Left renal pelvis (tissue), 4 donors: ENCODE data around the gene CDK11B. TPM values are rescaled to one million over a fixed set of nuclear protein-coding genes. Genes with fewer than 3 reads are reported as not detected.
"Not testable (repeated sequence)": the region's sequence is repeated elsewhere in the genome, so short reads cannot be mapped to it uniquely, and the experiment has no call there.

Experiments
- DNase-seq, 4 donors: peaks; one replicate each; pipeline ENCODE4 v3.0.0-alpha.2; 2013; ENCODE audit warnings: low read depth in 4 of 4, low spot score in 3 of 4
- polyA plus RNA-seq, 4 donors: library from polyadenylated mRNA; unstranded; fragments of 120-200 nt; gene quantifications; one replicate each; pipeline ENCODE4 v1.2.1, GENCODE V29; 2013; ENCODE audit not compliant: insufficient read length in 4 of 4

CDK11B gene
- polyA plus RNA-seq, result 10 to 100 TPM; 30.1 to 43.8 (median 39.9) TPM

DNA sequence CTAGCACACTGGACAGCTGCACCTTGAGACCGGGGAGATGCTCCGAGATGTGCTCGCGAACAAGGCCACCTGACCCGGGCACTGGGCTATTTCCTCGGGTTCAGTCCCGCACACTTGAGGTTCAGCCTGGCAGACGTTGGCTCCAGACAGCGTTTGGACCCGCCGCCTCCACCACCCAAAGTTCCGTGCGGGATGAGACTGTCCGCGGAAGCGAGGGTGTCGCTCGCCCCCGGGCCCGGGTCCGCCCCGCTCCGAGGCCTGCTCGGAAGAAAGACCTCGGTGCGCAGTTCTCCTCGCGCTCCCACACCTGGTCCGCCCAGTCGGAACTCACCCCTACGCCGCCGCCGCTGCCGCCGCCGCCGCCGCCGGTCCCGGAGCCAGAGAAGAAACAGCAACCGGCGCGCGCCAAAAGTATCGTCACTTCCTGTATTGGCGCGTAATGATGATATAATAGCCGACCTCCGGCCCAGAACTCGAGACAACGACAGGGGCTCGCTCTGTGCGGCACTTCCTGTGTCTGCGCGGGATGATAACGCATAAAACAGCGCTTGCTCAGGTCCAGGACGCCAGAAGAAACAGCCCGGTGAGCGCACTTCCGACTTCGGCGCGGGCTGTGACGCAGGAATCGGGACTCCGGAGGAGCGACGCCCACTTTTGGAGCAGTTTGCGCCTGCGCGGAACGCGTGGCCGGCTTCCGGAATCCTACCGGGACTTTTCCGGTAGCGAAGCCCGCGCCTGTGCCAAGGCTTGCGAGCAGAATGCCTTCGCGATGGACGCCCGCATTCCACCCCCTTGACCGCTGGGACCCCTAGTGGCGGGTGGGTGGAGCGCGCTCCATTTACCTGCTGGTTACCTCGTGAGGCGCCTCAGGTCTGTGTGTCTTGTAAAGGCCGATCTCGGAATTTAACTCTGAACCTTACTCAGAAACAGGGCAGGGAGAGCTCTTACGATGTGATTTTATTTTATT is at the start of gene CDK11B:
Gene CDK11B, minus strand, starts transcription at position 422 of the 967 bp plus-strand sequence. CDS start 1,519 bp downstream, outside the sequence.
- peak; percentile 89 to 95 (median 90) for DNase-seq

DNA sequence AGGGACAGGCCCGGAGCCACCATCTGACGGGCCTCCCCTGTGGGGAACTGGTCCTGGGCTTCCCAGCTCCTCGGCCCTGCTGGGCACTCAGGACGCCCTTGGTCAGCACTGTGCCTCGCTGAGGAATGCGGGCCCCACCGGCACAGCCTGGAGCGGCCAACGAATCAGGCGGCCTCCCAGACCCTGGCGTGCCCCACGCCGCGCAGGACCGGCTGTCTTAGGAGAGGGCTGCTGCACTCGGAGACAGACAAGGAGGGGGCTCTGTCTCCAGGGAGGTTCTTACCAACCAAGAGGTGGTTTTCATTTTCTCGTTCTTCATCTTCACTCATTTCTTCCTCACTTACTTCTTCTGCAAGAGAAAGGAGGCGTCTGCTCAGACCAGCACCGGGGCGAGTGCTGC is 49.1 kb upstream of the CDK11B start:
- not testable (repeated sequence) for DNase-seq

DNA sequence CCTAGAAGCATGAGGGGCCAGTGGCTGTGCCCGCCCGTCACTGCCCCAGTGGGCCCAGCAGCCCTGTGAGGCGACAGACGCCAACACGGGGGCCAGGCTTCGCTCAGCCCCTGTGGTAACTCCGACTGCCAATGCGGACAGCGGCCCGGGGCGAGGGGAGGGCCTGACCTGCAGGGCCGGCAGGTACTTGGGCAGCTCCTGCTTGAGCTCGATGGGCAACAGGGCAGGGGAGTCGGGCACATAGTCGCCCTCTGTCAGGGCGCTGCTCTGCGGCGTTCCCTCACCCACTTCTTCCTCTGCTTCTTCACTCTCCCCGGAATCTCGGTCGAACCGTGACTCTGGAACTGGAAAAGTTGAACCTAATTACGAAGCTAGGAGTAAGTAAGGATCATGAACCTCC is 48.4 kb upstream of the CDK11B start:
- not testable (repeated sequence) for DNase-seq

DNA sequence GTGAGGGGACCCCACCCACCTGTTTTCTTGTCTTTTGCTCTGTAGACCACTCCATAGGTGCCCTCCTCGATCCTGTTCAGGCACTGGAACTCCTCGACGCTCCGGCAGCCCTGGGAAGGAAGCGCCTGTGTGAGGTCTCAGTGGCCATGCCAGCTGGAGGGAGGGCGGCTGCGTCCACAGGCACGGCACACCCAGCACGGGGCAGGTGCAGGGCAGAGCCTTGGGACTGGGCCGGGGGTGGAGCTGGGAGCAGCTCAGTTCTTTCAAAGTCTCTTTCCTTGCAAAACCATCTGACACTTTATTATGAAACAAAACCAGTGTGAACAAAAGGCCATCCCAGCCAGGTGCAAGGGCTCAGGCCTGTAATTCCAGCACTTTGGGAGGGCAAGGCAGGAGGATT is 46.8 kb upstream of the CDK11B start:
- not testable (repeated sequence) for DNase-seq

DNA sequence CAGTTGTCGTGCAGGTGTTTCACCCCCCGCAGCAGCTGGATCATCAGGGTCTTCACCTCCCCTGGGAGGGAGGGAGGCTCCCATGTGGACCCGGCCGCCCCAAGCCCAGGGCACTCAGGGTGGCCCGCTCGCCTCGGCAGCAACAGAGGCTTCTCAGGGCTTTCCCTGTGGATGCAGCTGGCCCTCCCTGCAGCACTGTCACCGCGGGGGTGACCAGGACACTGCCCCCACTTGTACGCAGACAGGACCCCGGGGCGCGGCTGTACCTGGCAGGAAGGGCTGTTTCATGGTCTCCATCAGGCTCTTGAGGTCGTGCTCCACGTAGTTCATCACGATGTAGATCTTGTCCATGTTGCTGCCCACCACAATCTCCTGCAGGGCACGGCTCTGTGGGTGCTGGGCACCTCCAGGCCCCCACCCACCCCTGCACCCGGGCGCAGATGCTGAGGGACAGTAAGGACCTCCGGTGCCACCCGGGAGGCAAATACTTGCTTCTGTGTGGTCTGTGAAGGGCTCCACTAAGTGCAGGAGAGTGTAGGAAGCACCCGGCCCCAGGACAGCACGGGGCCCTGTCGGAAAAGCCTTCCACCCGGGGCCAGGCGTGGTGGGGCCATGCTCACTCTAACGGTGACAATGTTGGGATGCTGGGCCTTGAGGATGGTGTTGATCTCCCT is 45.6 kb upstream of the CDK11B start:
- not testable (repeated sequence) for DNase-seq

DNA sequence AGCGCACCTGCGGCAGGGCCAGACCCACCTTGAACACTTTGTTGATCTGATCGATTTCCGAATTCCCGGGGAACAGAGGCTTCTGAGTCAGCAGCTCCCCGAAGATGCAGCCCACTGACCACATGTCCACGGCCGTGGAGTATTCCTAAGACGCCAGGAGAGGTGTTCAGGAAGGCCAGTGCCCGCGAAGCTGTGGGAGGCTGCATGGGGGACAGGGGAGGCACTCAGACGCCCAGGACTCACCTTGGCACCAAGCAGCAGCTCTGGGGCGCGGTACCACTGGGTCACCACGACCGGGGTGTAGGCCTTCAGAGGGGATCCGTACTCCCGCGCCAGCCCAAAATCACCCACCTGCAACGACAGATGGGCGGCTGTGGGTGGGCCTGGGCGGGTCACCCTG is 45.0 kb upstream of the CDK11B start:
- no peak for DNase-seq

DNA sequence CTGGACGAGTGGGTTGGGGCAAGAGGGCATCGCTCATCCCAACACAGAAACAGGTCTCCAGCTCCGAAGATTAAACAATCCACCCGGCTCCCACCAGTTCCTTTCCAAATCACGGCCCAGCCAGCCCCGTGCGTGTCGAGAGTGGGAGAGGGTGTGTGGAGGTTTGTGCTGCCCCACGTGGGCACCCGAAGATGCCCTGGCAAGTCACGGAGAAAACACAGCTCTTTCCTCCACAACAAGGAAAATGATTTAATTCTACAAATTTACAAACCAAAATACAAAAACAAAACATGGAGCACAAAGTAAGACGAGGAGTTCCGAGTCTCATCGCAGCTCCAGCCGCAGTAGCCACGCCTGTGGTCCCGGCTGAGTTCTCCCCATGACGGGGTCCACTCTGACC is 43.7 kb upstream of the CDK11B start:
- DNase-seq, result not testable (repeated sequence)

DNA sequence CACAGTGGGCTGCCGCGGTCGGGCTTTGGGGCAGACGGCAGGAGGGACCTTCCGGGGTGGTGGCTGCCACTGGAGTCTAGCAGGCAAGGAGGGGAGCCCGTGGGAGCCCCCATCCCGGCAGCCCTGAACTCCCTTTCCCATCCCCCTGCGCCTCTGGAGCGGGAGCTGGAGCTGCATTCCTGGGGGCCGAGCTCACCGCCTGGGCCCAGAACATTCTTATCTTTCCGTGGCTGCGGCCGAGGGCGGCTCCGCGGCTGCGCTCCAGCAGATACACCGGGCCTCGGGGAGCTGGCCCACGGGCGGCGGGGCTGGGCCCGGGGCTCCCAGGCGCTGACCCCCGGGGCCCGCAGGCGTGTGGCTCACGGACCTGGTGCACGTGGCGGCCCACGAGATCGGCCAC is 41.8 kb upstream of the CDK11B start:
- DNase-seq, result not testable (repeated sequence)

DNA sequence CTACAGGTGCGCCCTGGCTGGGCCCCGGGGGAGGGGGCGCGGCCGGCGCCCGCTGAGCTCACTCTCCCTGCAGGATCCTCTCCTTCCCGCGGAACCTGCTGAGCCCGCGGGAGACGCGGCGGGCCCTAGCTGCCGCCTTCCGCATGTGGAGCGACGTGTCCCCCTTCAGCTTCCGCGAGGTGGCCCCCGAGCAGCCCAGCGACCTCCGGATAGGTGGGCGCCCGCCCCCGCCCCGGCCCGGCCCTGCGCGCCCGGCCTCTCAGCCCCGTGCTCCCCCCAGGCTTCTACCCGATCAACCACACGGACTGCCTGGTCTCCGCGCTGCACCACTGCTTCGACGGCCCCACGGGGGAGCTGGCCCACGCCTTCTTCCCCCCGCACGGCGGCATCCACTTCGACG is 41.3 kb upstream of the CDK11B start:
- DNase-seq, result not testable (repeated sequence)

DNA sequence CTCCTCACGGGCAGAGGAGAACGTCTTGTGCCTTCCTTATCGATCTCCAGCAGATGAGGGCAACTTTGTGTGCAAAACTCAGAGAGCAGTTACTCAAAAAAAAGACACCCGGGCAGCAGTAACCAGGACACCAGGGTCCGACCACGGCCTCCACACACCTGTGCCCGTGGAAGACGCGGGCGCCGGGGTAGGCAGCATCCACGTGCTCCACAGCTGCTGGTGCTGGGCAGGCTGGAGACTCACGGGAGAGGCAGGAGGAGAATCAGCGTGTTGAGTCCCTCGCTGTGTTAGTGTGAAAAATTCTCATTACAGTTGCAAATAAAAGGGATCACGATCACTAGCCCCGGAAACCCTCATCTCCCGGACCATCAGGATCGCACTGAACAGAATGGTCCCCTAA is 40.3 kb upstream of the CDK11B start:
- not testable (repeated sequence) for DNase-seq

DNA sequence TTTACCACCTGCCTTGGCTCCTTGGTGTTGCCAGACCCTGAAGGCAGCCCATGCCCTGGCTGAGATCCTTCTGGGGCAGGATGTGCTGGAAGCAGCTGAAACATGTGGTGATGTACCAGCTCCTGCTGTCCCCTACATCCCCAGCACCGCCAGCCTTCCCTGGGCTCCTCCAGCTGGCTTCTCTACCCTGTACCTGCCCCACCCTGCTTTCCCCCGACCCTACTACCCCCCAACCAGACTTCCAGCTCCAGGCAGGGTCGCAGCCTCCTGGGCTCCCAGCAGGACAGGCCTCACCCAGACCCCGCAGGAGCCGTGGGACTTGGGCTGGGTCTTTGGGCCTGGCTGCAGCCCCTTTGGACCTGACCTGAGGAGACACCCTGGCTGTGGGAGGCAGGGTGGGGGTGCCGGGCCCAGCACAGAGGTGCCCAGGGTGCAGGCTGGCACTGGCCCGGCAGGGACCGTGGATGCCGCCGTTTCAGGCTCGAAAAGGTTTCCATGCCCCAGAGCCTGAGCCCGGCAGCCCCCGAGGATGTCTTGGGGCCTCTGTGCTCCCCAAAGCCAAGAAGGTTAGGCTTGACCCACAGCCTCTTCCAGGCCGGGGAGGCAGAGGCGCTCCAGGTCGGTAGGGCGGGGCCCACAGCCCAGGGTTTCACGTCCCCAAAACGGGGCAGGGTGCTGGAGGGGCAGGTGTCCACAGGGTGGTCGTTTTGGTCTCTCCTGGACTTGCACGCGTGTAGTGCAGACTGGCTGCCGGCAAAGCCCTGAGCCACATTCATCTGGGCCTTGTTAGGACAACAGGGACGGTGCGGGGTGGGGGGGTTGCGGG is 38.8 kb upstream of the CDK11B start:
- DNase-seq, result not testable (repeated sequence)

DNA sequence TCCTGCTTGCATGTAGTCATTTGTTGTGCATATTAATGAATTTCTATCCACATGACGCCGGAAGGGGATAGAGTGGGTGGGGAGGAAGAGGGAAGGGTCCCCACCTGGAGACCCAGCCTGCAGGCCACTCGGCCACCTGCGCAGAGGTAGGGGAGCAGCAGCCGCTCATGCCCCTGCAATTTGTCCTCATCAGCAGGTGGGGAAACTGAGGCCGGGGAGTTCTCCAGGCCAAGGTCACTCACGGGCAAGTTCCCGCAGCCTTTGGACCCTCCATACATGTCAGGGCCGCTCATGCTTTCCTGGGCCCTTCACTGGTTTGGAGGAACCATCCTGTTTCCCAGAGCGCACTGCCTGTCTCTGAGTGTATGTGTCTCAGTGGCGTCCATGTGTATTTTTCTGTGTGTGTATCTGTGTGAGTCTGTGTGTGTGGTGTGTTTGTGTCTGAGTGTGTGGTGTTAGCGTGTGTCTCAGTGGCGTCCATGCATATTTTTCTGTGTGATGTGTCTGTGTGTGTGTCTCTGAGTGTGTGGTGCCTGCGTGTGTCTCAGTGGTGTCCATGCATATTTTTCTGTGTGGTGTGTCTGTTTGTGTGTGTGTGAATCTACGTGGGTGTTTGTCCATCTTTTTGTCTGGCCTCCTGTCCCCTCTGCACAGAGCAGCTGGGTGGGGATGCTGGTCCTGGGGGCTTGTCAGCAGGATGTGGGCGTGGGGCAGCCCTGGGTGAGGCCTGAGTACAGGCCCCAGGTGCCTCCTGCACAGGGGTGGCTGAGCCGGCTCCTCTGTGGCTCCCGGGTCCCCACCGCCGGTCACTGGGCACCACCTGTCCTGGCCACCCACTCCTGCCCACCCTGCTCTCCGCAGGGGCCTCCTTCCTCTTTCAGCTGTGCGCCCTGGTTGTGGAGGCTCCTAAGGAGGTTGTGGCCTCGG is 37.9 kb upstream of the CDK11B start:
- not testable (repeated sequence) for DNase-seq

DNA sequence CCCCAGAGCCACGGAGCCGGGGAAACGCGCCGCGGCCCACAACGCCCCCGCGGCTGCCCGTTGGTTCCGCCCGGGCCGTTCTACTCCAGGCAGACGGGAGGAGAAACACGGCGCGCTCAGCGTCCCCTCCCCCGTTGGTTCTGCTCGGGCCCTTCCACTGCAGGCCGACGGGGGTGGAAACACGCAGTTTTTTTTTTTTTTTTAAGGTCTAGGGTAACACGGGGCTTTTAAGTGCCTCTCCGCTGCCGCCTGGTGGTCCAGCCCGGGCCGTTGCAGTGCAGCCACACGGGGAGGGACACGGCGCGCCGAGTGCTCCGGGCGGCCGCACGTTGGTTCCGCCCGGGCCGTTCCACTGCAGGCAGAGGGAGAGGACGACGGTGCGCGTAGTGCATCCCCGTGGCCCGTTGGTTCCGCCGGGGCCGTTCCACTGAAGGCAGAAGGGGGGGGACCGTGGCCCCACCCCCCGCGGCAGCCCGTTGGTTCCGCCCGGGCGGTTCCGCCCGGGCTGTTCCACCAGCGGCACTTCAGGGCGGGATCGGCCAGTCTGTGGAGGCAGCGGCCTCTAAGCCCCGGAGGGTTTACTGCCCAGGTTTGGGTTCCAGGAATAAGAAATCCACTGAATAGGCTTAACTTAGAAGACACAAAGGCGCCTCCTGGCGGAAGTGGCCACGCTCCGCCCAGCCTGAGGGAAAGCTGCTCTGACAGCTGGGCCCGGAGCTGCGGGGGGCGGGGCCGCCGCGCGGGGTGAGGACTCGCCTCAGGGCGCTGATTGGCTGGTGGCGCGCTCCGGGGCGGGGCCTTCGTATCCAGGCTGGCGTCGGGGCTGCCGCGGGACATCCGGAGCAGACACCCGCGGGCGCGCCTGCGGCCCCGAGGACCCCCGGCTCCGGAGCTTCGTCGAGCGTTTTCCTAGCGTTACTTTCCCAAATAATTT is 34.2 kb upstream of the CDK11B start, which contains the start of gene SLC35E2B:
Gene SLC35E2B, minus strand, starts transcription at position 82 of the 934 bp plus-strand sequence. CDS start 16,096 bp downstream, outside the sequence.
- peak; percentile 72 to 87 (median 80) for DNase-seq

DNA sequence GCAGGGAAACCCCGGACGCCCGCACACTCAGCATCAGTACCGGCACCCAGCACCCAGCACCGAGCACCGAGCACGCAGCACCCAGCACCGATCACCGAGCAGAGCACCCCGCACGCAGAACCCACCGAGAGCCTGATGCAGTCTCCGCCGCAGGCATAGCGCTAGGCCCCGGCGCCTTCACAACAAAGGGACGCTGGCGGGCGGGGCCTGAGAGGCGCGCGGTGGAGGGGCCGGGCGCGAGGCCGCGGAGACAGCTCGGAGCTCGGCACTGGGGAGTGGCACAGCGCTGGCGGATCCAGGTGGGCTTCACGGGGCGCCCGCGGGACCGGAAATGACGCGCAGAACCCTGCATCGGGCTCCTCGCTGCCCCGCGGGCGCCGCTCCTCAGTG is 33.5 kb upstream of the CDK11B start:
- DNase-seq, result peak in 3 of 4 donors; percentile 8 to 32 (median 23)

DNA sequence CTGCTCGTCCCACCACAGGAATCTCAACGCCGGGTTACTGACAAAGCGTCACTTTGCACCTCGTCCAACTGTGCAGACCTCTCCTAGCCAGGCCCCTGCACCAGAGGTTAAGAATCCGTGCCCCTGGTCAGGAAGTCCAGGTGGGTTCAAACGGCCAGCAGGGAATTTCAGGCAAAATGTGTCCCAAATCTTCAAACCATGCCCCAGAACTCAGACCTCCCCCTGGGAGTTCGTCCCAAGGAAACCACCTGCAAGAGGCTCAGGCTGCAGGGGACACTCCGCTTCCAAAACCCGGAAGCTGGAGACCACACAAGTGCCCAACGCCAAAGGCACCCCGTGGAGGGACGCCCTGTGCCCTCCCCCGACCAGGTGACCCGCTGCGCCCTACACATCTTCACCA is 32.6 kb upstream of the CDK11B start:
- not testable (repeated sequence) for DNase-seq

DNA sequence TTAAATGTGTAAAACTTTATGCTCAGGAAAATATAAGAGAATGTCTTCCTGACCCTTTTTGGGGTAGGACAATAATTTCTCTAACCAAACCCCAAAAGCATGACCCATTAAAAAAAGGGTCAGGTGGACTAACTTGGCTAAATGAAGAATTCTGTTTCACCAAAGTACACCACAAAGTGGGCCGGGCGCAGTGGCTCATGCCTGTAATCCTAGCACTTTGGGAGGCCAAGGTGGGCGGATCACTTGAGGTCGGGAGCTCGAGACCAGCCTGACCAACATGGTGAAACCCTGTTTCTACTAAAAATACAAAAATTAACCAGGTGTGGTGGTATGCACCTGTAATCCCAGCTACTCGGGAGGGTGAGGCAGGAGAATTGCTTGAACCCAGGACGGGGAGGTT is 30.7 kb upstream of the CDK11B start:
- not testable (repeated sequence) for DNase-seq

DNA sequence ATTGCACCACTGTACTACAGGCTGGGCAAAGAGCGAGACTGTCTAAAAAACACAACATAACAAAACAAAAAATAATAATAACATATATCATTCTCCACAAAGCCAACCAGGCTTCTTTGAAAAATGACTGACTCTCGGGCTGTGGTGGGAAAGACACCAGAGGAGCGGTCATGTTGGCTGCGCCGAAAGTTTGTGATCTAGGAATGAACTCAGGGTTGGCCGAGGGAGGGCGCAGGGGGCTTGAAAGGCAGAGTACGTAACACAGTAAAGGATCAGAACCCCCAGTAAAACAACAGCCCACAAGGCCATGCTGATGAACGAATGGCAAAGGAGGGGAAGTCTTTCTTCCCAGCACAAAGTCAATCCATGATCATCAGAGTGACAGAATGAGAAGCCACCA is 29.0 kb upstream of the CDK11B start:
- DNase-seq, result no peak

DNA sequence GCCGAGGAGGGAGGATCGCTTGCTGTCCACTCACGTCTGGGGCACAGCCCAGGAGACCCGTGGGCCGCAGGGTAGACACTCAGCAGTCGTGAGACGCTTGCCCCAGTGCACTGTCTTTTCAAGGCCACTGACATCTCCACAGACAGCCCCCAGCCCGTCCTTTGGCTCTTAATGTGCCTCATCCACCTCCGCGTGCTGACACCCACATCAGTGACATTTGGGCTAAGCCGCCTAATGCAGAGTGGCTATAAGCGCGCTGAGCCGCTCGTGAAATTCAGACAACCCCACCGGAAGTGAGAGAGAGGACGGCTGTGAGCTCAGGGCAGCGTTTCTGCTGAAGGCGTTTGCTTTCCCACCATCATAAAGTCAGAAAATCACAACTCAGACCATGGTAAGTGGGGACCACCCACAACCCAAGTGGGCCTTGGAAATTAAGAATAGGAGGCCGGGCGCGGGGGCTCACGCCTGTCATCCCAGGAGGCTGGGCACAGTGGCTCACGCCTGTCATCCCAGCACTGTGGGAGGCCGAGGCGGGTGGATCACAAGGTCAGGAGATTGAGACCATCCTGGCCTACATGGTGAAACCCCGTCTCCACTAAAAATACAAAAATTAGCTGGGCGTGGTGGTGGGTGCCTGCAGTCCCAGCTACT is 25.4 kb upstream of the CDK11B start:
- DNase-seq, result no peak
